HG03520 (cell line): ENCODE data around the gene NTM.
A peak's percentile ranks its signal among the peaks of the same experiment; 100 is the strongest.
"Not testable (repeated sequence)": the region's sequence is repeated elsewhere in the genome, so short reads cannot be mapped to it uniquely, and the experiment has no call there.

Source experiments
- ATAC-seq: cut with Tn5 transposase; IDR thresholded peaks from one replicate; pipeline ENCODE4 v1.9.1; 2021; ENCODE audit warnings: mild to moderate bottlenecking, moderate library complexity; ENCODE audit not compliant: unreplicated experiment

The NTM gene

GRCh38 chr11:132349811-132350733 is 979.7 kb downstream of the NTM start:
- ATAC-seq: no peak

GRCh38 chr11:132351050-132351449 is 980.6 kb downstream of the NTM start:
- no peak for ATAC-seq

- no peak for ATAC-seq
Observed at GRCh38 chr11:132352497-132352896, 982.1 kb downstream of the NTM start.

- ATAC-seq: no peak
Observed at GRCh38 chr11:132353255-132353654, 982.8 kb downstream of the NTM start.

GRCh38 chr11:132357811-132358572 is 987.6 kb downstream of the NTM start:
- ATAC-seq: peak; percentile 80

GRCh38 chr11:132358573-132358953 is 988.1 kb downstream of the NTM start:
- ATAC-seq: peak; percentile 38

GRCh38 chr11:132361011-132361550 is 990.7 kb downstream of the NTM start:
- no peak for ATAC-seq

- ATAC-seq: no peak
Observed at GRCh38 chr11:132365650-132366049, 995.2 kb downstream of the NTM start.

- ATAC-seq: no peak
Observed at GRCh38 chr11:132367293-132367692, 996.9 kb downstream of the NTM start.

GRCh38 chr11:132370114-132370513 is 999.7 kb downstream of the NTM start:
- not testable (repeated sequence) for ATAC-seq

- no peak for ATAC-seq
Observed at GRCh38 chr11:132373405-132374143, 1003.2 kb downstream of the NTM start.

- no peak for ATAC-seq
Observed at GRCh38 chr11:132379540-132379939, 1009.1 kb downstream of the NTM start.
